DND-41 (cell line): ENCODE data around the gene TMEM269.
"Not testable (repeated sequence)": the region's sequence is repeated elsewhere in the genome, so short reads cannot be mapped to it uniquely, and the experiment has no call there.

Experiments used
- ATAC-seq: fragments of 200-7000 bp; cut with Tn5 transposase; 3 replicates; pipeline ENCODE4 v1.9.1; 2021; ENCODE audit warnings: low read depth; ENCODE audit not compliant: insufficient read depth
- DNase-seq: peaks from one replicate; pipeline ENCODE4 v3.0.0-alpha.2; 2020
- H2AFZ ChIP-seq: 2 replicates; pipeline ENCODE4 v1.6.0; 2012; ENCODE audit warnings: low read depth, low read length
- H3K27ac ChIP-seq: 2 replicates; pipeline ENCODE4 v1.5.1; 2012; ENCODE audit warnings: low read length, inconsistent platforms
- H3K27me3 ChIP-seq: fragments of 200-600 bp; sonication (generic); 2 replicates; pipeline ENCODE4 v1.6.0; 2012; ENCODE audit warnings: low read length, mild to moderate bottlenecking, inconsistent platforms; ENCODE audit not compliant: insufficient read depth, poor library complexity
- H3K36me3 ChIP-seq: 2 replicates; pipeline ENCODE4 v1.5.1; 2012; ENCODE audit warnings: low read length, inconsistent platforms; ENCODE audit not compliant: insufficient read depth
- H3K4me1 ChIP-seq: 2 replicates; pipeline ENCODE4 v1.5.1; 2012; ENCODE audit warnings: mild to moderate bottlenecking, low read length; ENCODE audit not compliant: insufficient read depth
- H3K4me2 ChIP-seq: 2 replicates; pipeline ENCODE4 v1.6.0; 2012; ENCODE audit warnings: mild to moderate bottlenecking, moderate library complexity, low read length, inconsistent platforms; ENCODE audit not compliant: insufficient read depth
- H3K4me3 ChIP-seq, 2 experiments: fragments of 200-600 bp in 1 of 2; shearing (Covaris generic) in 1 of 2; 2 replicates each; pipeline ENCODE4 v1.5.1; 2012 to 2016; ENCODE audit warnings: inconsistent platforms in 2 of 2, low read length in 2 of 2, mild to moderate bottlenecking in 2 of 2, low read depth in 1 of 2, moderate library complexity in 1 of 2
- H3K79me2 ChIP-seq: 2 replicates; pipeline ENCODE4 v1.6.0; 2012; ENCODE audit warnings: low read length, inconsistent platforms; ENCODE audit not compliant: insufficient read depth
- H3K9ac ChIP-seq: 2 replicates; pipeline ENCODE4 v1.6.0; 2012; ENCODE audit warnings: low read depth, mild to moderate bottlenecking, inconsistent platforms, low read length, moderate library complexity
- H3K9me3 ChIP-seq: 2 replicates; pipeline ENCODE4 v1.5.1; 2012; ENCODE audit warnings: low read length, moderate library complexity, mild to moderate bottlenecking, inconsistent platforms; ENCODE audit not compliant: insufficient read depth, severe bottlenecking
- H4K20me1 ChIP-seq: 2 replicates; pipeline ENCODE4 v1.6.0; 2012; ENCODE audit warnings: low read length; ENCODE audit not compliant: insufficient read depth
- CTCF ChIP-seq: IDR thresholded peaks from 2 replicates; pipeline ENCODE4 v1.5.1; 2012; ENCODE audit warnings: borderline replicate concordance, low read length, moderate library complexity, mild to moderate bottlenecking; ENCODE audit not compliant: poor library complexity, severe bottlenecking; ENCODE audit errors: extremely low read depth
- EZH2 ChIP-seq: IDR thresholded peaks from 3 replicates; pipeline ENCODE4 v1.6.1; 2012; ENCODE audit warnings: borderline replicate concordance, low read depth, mild to moderate bottlenecking, moderate library complexity, low read length, inconsistent platforms; ENCODE audit not compliant: severe bottlenecking

The TMEM269 gene

GRCh38 chr1:42807056-42807668 lies 22.4 kb downstream of the TMEM269 start:
- ATAC-seq (no peak), DNase-seq (no peak)
- Histone ChIP-seq H3K79me2 (no peaks in the 10 kb centered on the region), H3K36me3 (peaks cover 12% of the 10 kb centered on the region), H3K4me2 (no peak overlapping the region), H3K9ac (no peak overlapping the region), H2AFZ (no peak overlapping the region), H3K4me3 (no peak overlapping the region), H3K4me1 (no peaks in the 10 kb centered on the region), H3K27me3 (no peaks in the 10 kb centered on the region), H3K27ac (no peak overlapping the region), H3K9me3 (no peaks in the 10 kb centered on the region), H4K20me1 (no peaks in the 10 kb centered on the region)
- TF ChIP-seq CTCF: no peak
- no peak for TF ChIP-seq EZH2

GRCh38 chr1:42814815-42815214 lies 30.0 kb downstream of the TMEM269 start:
- H3K4me1 ChIP-seq: peaks cover 24% of the 10 kb centered on the region
- not testable (repeated sequence) for DNase-seq, H3K79me2 ChIP-seq, H3K9ac ChIP-seq, H2AFZ ChIP-seq, H3K4me2 ChIP-seq, H3K4me3 ChIP-seq, H4K20me1 ChIP-seq, H3K36me3 ChIP-seq, H3K27me3 ChIP-seq, H3K27ac ChIP-seq, ATAC-seq, H3K9me3 ChIP-seq

- no peak for TF ChIP-seq EZH2
- no peak for TF ChIP-seq CTCF
- DNase-seq: peak; percentile 12
- 0 out of 3 replicates have a peak, but pooled peaks have one; percentile 1 for ATAC-seq
These were observed 31.3 kb downstream of the TMEM269 start for GRCh38 chr1:42815941-42816584.

GRCh38 chr1:42816585-42817439 lies 32.0 kb downstream of the TMEM269 start, which contains the start of the genes ERMAP and SVBP:
TSS of gene ERMAP (plus strand) at chr1:42817122. CDS start at chr1:42830449, 13,327 bp downstream.
TSS of gene SVBP (minus strand) at chr1:42817397. CDS start at chr1:42816544, 853 bp downstream.
- H3K79me2 ChIP-seq: 0 out of 2 replicates have a peak, but pooled peaks cover 6% of the 10 kb centered on the region
- no peak for TF ChIP-seq EZH2
- no peak for TF ChIP-seq CTCF
- ATAC-seq (peak; percentile 87), DNase-seq (peak; percentile 93)
- H3K4me1 ChIP-seq: peaks cover 24% of the 10 kb centered on the region
- H3K36me3 ChIP-seq: no peaks in the 10 kb centered on the region; the same call in 1 of the 2 replicates
- H3K9ac ChIP-seq: peak within 1 kb of the TSS; percentile 93
- peak within 1 kb of the TSS; percentile 99 for H3K27ac ChIP-seq
- H4K20me1 ChIP-seq: no peaks in the 10 kb centered on the region
- no peaks in the 10 kb centered on the region for H3K27me3 ChIP-seq
- peak within 1 kb of the TSS; percentile 84 to 94 for H3K4me3 ChIP-seq
- H2AFZ ChIP-seq: peak within 1 kb of the TSS; percentile 94
- no peaks in the 10 kb centered on the region for H3K9me3 ChIP-seq
- H3K4me2 ChIP-seq: peak within 1 kb of the TSS; percentile 94

More at GRCh38 chr1:42815941-42816584, 31.3 kb downstream of the TMEM269 start:
- H3K4me3 ChIP-seq: peak overlapping the region; percentile 55 to 94
- H3K9ac ChIP-seq: peak overlapping the region; percentile 93
- no peaks in the 10 kb centered on the region for H4K20me1 ChIP-seq
- H3K4me1 ChIP-seq: peaks cover 24% of the 10 kb centered on the region
- peak overlapping the region; percentile 90 for H2AFZ ChIP-seq
- no peaks in the 10 kb centered on the region; the same call in 1 of the 2 replicates for H3K36me3 ChIP-seq
- H3K27ac ChIP-seq: peak overlapping the region; percentile 99
- H3K4me2 ChIP-seq: peak overlapping the region; percentile 94
- H3K79me2 ChIP-seq: 0 out of 2 replicates have a peak, but pooled peaks cover 6% of the 10 kb centered on the region
- no peaks in the 10 kb centered on the region for H3K9me3 ChIP-seq
- H3K27me3 ChIP-seq: no peaks in the 10 kb centered on the region
